Right renal pelvis (tissue), 4 donors: Measurements from ENCODE around the gene SAP25. TPM values are rescaled to one million over a fixed set of nuclear protein-coding genes. Genes with fewer than 3 reads are reported as not detected.
"Not testable (repeated sequence)": the region's sequence is repeated elsewhere in the genome, so short reads cannot be mapped to it uniquely, and the experiment has no call there.

Experiments
- DNase-seq, 4 donors: peaks; one replicate each; pipeline ENCODE4 v3.0.0-alpha.2; 2013; ENCODE audit warnings: low read depth in 4 of 4, low spot score in 3 of 4, missing footprints in 1 of 4
- polyA plus RNA-seq, 4 donors: library from polyadenylated mRNA; unstranded; fragments of 120-200 nt; gene quantifications; one replicate each; pipeline ENCODE4 v1.2.1, GENCODE V29; 2013; ENCODE audit not compliant: insufficient read length in 4 of 4

SAP25 gene
- polyA plus RNA-seq, 4 donors, result 2.7 to 9.4 (median 4.2) TPM

- DNase-seq, result no peak
Observed at GRCh38 chr7:100577103-100577502, 3.4 kb upstream of the SAP25 start.

GRCh38 chr7:100576384-100576993 is 2.8 kb upstream of the SAP25 start:
- DNase-seq, result no peak

DNA sequence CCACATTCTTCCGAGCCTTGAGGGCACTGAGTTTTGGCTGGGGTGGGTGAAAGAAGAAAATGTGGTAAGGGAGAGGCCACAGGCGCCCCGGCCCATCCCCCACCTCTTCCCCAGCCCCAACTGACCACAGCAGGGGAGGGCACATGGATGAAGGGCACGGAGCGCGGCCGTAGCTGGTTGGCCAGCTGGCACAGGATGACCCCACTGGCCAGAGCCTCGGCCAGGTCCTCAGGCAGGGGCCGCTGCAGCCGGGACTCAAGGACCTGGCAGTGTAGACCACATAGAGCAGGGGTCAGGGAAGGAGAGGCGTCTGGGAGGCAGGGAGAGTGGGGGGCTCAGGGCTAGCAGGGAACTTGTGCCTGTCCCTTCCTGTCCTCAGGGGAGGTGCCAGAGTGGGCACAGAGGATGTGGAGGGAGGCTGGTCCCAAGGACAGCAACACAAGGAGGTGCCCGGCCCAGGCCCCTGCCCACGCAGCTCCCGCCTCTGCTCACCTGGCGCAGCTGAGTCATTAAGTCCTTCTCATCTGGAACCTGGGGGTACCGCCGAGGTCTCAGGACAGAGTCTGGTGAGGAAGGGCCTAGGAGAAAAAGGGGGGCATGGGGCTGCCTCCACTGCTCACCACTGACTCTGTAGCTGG is 2.2 kb upstream of the SAP25 start:
- no peak for DNase-seq

DNA sequence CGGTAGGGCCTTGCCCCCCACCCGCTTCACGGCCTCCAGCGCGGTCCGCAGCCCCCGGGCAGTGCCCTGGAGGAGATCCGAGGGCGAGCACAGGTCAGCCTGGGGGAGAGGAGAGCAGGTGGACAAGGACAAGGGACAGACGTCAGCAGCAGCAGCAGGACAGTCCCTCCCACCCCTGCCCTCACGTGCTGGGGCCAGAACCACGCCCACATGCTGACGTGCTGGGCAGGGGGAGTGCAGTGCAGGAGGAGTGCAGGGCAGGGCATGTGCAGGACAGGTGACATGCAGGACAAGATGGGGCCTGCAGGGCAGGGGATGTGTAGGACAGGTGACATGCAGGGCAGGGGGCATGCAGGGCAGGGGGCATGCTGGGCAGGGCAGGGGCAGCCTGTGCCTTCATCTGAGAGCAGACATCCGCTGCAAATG is 1.5 kb upstream of the SAP25 start:
- no peak for DNase-seq

GRCh38 chr7:100574362-100575205 is 884 bp upstream of the SAP25 start:
- DNase-seq, result no peak

DNA sequence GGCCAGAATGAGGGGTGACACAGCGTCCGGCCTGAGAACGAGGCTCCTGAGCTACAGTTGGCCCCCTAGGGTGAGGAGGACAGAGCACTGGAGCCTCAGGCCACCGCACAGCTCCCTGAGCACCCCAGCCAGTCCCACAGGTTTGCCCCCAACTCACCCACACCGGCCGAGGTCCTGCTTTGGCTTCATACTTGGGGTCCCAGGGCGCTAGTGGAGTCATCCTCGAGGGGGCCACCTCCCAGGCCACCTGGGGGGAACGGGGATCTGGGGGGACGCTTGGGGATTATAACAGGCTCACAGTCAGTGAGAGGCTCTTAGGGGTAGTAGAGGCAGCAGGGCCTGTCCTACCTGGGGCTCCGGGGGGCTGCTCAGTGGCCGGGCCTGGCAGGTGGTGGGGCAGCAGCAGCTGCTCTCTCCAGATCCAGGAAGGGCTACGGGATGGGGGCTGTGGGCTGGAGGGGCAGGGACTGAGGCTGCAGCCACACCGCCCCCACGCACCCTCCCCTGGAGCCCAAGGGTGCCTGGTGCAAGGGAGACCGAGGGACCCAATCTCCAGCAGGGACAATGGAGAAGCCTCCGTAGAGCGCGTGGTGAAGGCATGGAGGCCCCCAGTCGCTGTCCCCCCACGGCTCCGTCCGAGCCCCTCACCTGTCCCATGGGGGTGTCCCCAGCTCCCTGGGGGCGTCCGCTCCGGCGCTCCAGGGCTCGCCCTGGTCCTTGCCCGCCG is 588 bp downstream of the SAP25 start:
- no peak for DNase-seq

DNA sequence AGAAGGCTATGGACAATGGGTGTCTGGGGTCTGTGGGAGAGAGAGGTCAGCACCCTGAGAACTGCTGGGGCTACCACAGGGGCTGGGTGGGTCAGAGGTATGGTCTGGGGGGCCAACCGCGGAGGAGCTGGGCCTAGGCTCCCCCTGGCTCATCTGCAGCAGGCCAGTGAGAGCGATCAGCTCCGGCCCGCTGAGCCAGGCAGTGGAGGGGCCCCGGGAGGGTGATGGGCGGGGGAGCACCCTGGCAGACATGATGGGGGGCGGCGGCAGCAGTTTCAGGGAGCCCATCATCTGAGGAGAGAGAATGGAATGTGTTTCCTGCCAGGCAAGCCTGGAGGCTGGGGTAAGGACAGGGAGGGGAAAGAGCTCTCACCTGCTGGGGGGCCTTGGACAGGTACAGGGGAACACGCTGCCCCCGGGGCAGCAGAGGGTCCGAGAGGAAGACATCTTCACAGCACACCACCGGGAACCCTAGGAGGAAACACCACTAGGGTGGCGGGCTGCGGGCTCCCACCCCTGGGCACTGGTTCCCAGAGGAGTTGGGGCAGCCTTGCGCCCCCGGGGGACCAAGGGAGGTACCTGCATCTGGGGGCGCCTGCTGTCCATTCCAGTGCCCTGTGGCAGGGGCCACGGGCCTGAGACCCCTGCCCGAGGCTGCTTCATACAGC is 1.3 kb downstream of the SAP25 start:
- DNase-seq, result no peak

GRCh38 chr7:100571829-100572116 is 1.9 kb downstream of the SAP25 start:
- no peak for DNase-seq

DNA sequence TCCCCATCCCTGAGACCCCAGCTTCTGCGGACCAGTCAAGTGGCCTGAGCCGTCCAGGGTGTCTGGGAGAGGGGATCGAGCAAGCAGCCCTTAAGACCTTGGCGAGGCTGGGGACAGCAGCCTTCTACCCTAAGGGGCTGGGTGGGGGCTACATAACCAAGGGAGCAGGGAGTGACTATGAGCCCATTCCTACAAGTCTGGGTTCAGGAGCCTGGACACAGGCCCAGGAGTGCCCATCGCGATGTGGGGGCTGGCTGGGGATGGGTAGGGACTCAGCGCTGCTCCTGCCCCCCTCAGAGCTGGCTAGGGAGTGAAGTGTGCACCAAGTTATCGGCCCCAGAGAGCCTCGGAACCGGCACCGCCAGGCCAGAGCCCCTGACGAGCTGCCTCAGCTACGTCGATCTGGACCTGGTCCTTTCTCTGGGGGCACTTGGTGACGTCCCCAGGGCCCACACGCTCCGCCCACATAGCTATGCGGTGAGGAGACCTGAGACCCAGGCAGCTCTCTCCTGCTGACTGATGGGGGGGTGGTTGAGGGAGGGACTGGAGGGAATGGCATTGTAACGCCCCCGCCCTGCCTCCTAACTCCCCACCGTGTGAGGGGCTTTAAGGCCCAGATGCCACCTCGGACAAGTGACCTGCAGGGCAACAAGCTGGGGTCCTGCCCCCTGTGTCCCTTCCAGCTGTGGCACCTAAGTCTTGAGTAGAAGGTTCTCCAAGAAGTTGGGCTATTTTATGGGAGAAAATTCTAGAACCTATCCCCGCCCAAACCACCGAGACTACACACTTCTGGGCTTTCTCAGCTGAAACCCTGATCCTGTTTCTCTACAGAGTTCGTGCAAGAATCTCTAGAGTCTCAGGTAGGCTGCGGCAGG is 2.5 kb downstream of the SAP25 start:
- DNase-seq, result no peak

DNA sequence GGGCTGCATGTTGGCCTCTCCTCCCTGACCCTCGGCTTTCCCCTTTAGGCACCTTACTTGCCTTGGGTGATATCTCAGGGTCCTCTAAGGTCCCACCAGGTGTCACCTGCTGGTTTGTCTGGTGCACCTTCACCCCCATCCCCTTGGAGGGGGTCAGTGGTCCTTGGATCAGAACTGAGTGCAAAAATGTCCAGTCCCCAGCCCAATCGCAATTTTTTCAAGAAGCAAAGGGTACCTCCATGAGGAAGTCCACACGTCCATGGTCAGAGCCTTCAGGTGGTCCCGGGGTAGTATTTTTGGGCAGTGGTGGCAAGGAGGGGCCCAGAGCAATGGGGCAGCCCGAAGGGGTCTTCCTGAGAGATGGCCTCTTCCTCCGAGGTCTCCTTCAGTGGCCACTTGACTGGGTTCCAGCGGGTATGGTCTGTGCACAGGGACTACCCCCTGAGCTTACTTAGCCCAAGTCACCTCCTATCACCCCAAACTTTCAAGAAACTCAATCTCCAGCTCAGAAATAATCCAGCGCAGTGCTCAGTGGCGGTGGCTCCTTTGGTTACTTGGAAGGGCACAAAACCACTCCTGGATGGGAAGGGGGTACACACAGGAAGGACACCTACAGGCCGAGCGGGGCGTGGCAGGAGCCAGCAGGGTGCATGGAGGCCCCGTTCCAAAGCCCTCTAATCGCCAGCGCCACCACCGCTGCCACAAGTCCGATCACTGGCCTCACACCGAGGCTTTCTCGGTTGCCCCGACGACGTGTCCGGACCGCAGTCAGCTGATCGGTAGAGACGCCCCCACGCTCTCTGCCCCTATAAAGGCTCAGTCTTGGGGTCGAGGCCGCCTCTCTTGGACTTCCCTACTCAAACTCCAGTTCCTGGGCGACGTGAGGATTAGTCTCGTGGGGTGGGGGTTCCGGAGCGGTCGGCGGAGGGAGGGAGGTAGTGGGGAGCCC is 4.5 kb downstream of the SAP25 start:
- no peak for DNase-seq

DNA sequence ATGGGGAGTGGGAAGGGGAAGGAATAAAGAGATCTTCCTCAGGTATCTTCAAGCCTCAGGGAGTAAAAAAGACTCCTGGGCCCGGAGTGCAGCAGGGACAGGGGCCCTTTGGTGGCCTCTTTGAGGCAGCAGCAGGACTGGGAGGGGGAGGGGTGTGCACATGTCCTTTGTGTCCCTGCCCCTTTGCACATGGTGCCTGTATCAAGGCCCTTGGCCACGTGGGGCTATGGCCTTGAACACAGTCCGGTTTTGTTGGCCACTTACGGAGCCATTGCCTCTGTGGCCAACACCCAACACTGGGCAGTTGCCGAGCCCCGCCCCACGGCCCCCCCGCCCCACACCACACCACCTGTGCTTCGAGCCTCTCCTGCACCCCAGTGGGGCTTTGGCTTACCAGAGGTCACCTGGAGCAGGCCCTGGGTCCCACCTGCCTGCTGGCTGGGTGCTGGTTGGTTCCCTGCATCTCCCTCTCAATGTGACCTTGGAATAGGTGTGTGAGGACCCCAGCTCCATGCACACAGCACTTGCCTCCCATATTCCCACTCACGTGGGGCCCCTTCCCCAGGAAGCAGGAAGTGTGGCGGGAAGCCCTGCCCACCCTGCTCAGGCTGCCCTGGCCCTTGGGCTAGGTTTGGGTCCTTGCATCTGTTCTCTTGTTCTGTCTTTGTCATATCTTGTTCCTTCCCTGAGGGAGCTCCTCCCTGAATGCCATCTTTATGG is 5.4 kb downstream of the SAP25 start:
- no peak for DNase-seq

GRCh38 chr7:100567751-100568175 is 5.9 kb downstream of the SAP25 start:
- no peak for DNase-seq

GRCh38 chr7:100567031-100567730 is 6.5 kb downstream of the SAP25 start:
- DNase-seq, result no peak

DNA sequence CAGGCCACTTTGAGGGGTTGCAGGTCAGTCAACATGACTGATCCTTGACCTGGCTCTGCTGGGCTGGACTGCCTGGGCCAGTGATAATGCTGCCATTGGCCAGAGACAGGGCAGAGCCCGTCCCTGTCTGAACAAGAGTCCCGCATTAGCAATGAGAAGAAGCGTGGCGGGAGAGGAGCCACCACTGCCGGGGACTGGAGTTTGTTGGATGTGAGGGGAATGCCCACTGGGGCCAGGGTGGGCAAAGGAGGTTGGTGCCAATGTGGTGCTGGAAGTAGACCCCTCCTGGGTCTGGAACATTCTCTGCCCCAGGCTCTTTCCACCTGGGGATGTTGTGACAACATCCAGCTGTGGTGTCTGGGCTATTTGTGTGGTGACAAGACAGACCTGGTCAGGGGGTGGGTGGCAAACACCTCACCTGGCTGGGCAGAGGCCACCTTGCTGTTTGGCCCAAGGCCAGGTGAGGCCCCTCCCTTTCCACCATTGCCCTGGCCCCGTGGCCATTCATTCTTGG is 7.6 kb downstream of the SAP25 start:
- no peak for DNase-seq

- no peak for DNase-seq
Observed at GRCh38 chr7:100565133-100565571, 8.5 kb downstream of the SAP25 start.

GRCh38 chr7:100564405-100564804 is 9.3 kb downstream of the SAP25 start:
- not testable (repeated sequence) for DNase-seq

GRCh38 chr7:100563809-100564400 is 9.8 kb downstream of the SAP25 start:
- no peak for DNase-seq
